ENCODE data around the gene RIMS4.
A peak's percentile ranks its signal among the peaks of the same experiment; 100 is the strongest.

The RIMS4 gene

GRCh38 chr20:44736170-44737021 lies 74.0 kb downstream of the RIMS4 start:
- peak; percentile 87 for DNase-seq

- DNase-seq = no peak
Observed at GRCh38 chr20:44735816-44736169, 74.6 kb downstream of the RIMS4 start.

GRCh38 chr20:44734938-44735337 lies 75.4 kb downstream of the RIMS4 start:
- DNase-seq = peak; percentile 57

GRCh38 chr20:44733341-44734069 lies 76.8 kb downstream of the RIMS4 start:
- peak; percentile 53 for DNase-seq

- no peak for DNase-seq
Observed at GRCh38 chr20:44732327-44732726, 78.0 kb downstream of the RIMS4 start.

GRCh38 chr20:44731657-44732056 lies 78.7 kb downstream of the RIMS4 start:
- DNase-seq = no peak

- peak; percentile 83 for DNase-seq
Observed at GRCh38 chr20:44730441-44730840, 79.9 kb downstream of the RIMS4 start.

GRCh38 chr20:44728801-44729443 lies 81.4 kb downstream of the RIMS4 start:
- peak; percentile 81 for DNase-seq

- DNase-seq = no peak
Observed at GRCh38 chr20:44727651-44728050, 82.7 kb downstream of the RIMS4 start.

- DNase-seq = no peak
Observed at GRCh38 chr20:44727039-44727438, 83.3 kb downstream of the RIMS4 start.

GRCh38 chr20:44725837-44726236 lies 84.5 kb downstream of the RIMS4 start:
- no peak for DNase-seq

GRCh38 chr20:44724423-44725091 lies 85.8 kb downstream of the RIMS4 start:
- DNase-seq = no peak

GRCh38 chr20:44723798-44724362 lies 86.5 kb downstream of the RIMS4 start:
- DNase-seq = no peak

- DNase-seq = no peak
Observed at GRCh38 chr20:44723391-44723790, 87.0 kb downstream of the RIMS4 start.

GRCh38 chr20:44722990-44723389 lies 87.4 kb downstream of the RIMS4 start:
- no peak for DNase-seq

GRCh38 chr20:44721785-44722054 lies 88.6 kb downstream of the RIMS4 start:
- no peak for DNase-seq

- peak; percentile 84 for DNase-seq
Observed at GRCh38 chr20:44720997-44721784, 89.2 kb downstream of the RIMS4 start.

- DNase-seq = peak; percentile 41
Observed at GRCh38 chr20:44720621-44720996, 89.7 kb downstream of the RIMS4 start.

GRCh38 chr20:44719841-44720240 lies 90.5 kb downstream of the RIMS4 start:
- no peak for DNase-seq

- DNase-seq = no peak
Observed at GRCh38 chr20:44717986-44718385, 92.4 kb downstream of the RIMS4 start.

- DNase-seq = no peak
Observed at GRCh38 chr20:44716309-44717106, 93.8 kb downstream of the RIMS4 start.

Data from HCEC 1CT (cell line).